Measurements from ENCODE around the gene PREPL. TPM values are rescaled to one million over a fixed set of nuclear protein-coding genes. Genes with fewer than 3 reads are reported as not detected.

Gene PREPL
- total and polyA plus RNA-seq, 10 of the 15 experiments (the other 5 are each of a cell fraction or from before 2014, with no cell fraction given), result 9.2 to 43.0 (median 20.4) TPM

GRCh38 chr2:44310287-44310686 lies 51.0 kb downstream of the PREPL start:
- SMC1A ChIA-PET (ENCODE audit: uncharacterized antibody, unreplicated experiment), result no interaction called here
- intact Hi-C loops (cut with micrococcal nuclease; ENCODE audit: unreplicated experiment) (no loop called here), in situ Hi-C loops (cut with MboI) (no loop called here)
- no peaks in the 10 kb centered on the region for H3K79me2 ChIP-seq (ENCODE audit: control insufficient read depth, insufficient read depth, low read length)
- no peaks in the 10 kb centered on the region for H3K4me1 ChIP-seq (ENCODE audit: control insufficient read depth, insufficient read depth, low read length)
- no peak for ATAC-seq
- no peak overlapping the region for H2AFZ ChIP-seq (ENCODE audit: control insufficient read depth, low read depth, low read length)
- H3K9ac ChIP-seq (ENCODE audit: control insufficient read depth, insufficient read depth, low read length), result no peak overlapping the region
- no TSS peak for BruUV-seq (replicated peaks)
- no peaks in the 10 kb centered on the region for H4K20me1 ChIP-seq (ENCODE audit: control insufficient read depth, insufficient read depth)
- no peaks in the 10 kb centered on the region for H3K27me3 ChIP-seq (replicated peaks in 1 of 2; ENCODE audit: control insufficient read depth in 2 of 2, insufficient read depth in 2 of 2, low read length in 1 of 2)
- H3K4me3 ChIP-seq, result no peak overlapping the region
- H3K4me2 ChIP-seq (ENCODE audit: control insufficient read depth, insufficient read depth), result no peak overlapping the region
- no peak for FAIRE-seq
- RAD21 ChIA-PET (ENCODE audit: unreplicated experiment), result no interaction called here
- no peak for TF ChIP-seq ATF7 (IDR thresholded peaks at IDR 0.05; ENCODE audit: low read depth)
- no peak for TF ChIP-seq SUZ12 (IDR thresholded peaks at IDR 0.05; ENCODE audit: unreplicated experiment)
- no peak for TF ChIP-seq RELA (IDR thresholded peaks at IDR 0.05; ENCODE audit: borderline replicate concordance, partially characterized antibody)
- no peak for TF ChIP-seq GABPA (IDR thresholded peaks at IDR 0.05; ENCODE audit: low read depth)
- TF ChIP-seq JUND (IDR thresholded peaks at IDR 0.05; ENCODE audit: low read depth, low read length), result no peak
- no peak for TF ChIP-seq SRF (IDR thresholded peaks at IDR 0.05; ENCODE audit: low read depth in 2 of 2, low read length in 2 of 2)
- TF ChIP-seq BRCA1 (IDR thresholded peaks at IDR 0.05; ENCODE audit: low read depth, low read length), result no peak
- TF ChIP-seq SKIL (IDR thresholded peaks at IDR 0.05; ENCODE audit: low read depth, poor library complexity, severe bottlenecking), result peak; percentile 32
- no peak for TF ChIP-seq MEF2A (IDR thresholded peaks at IDR 0.05; ENCODE audit: insufficient read depth, low read depth, low read length)
- no peak for TF ChIP-seq EGR1 (IDR thresholded peaks at IDR 0.05; ENCODE audit: borderline replicate concordance in 1 of 2, low read depth in 2 of 2, low read length in 2 of 2)
- no peak for TF ChIP-seq ZNF384 (IDR thresholded peaks at IDR 0.05; ENCODE audit: borderline replicate concordance, low read depth, low read length)
- peak; percentile 100 for TF ChIP-seq CBX5 (IDR thresholded peaks at IDR 0.05; ENCODE audit: low read depth)
- no peak for TF ChIP-seq REST (IDR thresholded peaks at IDR 0.05; ENCODE audit: low read depth, low read length)
- TF ChIP-seq ZZZ3 (IDR thresholded peaks at IDR 0.05; ENCODE audit: control insufficient read depth, insufficient read length, low read depth), result no peak
- TF ChIP-seq KLF5 (IDR thresholded peaks at IDR 0.05; ENCODE audit: partially characterized antibody), result peak; percentile 51
- CTCF ChIA-PET, result interaction anchor here (1.7 kb wide), 1 partner anchor 14 kb away, joined by 3 read pairs; no protein-coding TSS in a partner anchor
- no peak overlapping the region for H3K27ac ChIP-seq (ENCODE audit: control insufficient read depth, insufficient read depth)
- peaks cover 12% of the 10 kb centered on the region; the same call in 2 of the 3 replicates for H3K9me3 ChIP-seq (replicated peaks; ENCODE audit: control insufficient read depth, insufficient read depth, low read length)
- no peak for DNase-seq (ENCODE audit: low read depth, low spot score)
- H3K36me3 ChIP-seq (ENCODE audit: control insufficient read depth in 2 of 2, insufficient read depth in 2 of 2, low read length in 1 of 2), result peaks cover 0 to 6% of the 10 kb centered on the region in 2 experiments; a peak in 1 of 4 replicates
- 100% methylated on average over 1 of the region's 1 CpG for WGBS (ENCODE audit: insufficient coverage, insufficient replicate concordance, low lambda C conversion rate, missing lambda C conversion rate)
- POLR2A ChIA-PET, result no interaction called here
